SK-N-SH treated with all-trans-retinoic acid at 6 μM for 48 hours (cell line): Measurements from ENCODE around the gene PHYH.

Source experiments
- ATAC-seq: fragments of 200-7000 bp; cut with Tn5 transposase; 3 replicates; pipeline ENCODE4 v1.9.1; 2020; ENCODE audit warnings: mild to moderate bottlenecking, moderate library complexity
- TF ChIP-seq, protein P1 (sequence below): fragments of 250-450 bp; sonication (Bioruptor Pico); IDR thresholded peaks from 2 replicates; pipeline ENCODE4 v1.8.0; 2021; ENCODE audit warnings: low read depth, mild to moderate bottlenecking, moderate library complexity, borderline replicate concordance

The PHYH gene

DNA sequence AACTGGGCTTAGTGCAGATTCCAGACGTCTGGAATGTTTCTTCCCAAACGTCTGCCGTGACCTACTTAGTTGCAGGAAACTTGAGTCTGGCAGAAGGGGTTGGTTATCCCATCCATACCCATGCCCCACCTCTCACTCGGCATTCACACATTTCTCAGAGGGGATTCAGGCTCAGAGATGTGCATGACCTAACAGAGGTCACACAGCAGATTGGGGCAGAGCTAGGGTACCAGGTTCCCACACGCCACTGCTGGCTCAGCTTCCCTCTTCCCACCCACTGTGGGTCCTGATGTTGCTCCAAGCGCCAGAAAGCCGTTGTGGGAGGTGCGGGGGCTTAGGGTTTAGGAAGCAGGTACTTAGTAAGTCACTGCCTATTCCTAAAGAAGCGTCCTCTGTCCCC lies 68.7 kb downstream of the PHYH start:
- TF ChIP-seq, protein P1, sequence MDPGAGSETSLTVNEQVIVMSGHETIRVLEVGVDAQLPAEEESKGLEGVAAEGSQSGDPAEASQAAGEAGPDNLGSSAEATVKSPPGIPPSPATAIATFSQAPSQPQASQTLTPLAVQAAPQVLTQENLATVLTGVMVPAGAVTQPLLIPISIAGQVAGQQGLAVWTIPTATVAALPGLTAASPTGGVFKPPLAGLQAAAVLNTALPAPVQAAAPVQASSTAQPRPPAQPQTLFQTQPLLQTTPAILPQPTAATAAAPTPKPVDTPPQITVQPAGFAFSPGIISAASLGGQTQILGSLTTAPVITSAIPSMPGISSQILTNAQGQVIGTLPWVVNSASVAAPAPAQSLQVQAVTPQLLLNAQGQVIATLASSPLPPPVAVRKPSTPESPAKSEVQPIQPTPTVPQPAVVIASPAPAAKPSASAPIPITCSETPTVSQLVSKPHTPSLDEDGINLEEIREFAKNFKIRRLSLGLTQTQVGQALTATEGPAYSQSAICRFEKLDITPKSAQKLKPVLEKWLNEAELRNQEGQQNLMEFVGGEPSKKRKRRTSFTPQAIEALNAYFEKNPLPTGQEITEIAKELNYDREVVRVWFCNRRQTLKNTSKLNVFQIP (CRISPR knock-in tag): no peak
- ATAC-seq: no peak
